Esophagus muscularis mucosa (tissue), 4 donors: ENCODE results near the gene PNPLA6.

Experiments used
- CTCF ChIP-seq, 3 experiments: fragments of 200-600 bp in 2 of 3; fragments of 450-650 bp in 1 of 3; sonication (generic) in 2 of 3; IDR thresholded peaks; one replicate each; pipeline ENCODE4 v1.5.1; 2017 to 2019; ENCODE audit warnings: antibody characterized with exemption in 3 of 3, mild to moderate bottlenecking in 2 of 3, moderate library complexity in 1 of 3
- EP300 ChIP-seq: sonication (generic); formaldehyde crosslinking; IDR thresholded peaks from one replicate; pipeline ENCODE4 v1.6.1; 2017; ENCODE audit warnings: antibody characterized with exemption
- POLR2A ChIP-seq: fragments of 450-650 bp; IDR thresholded peaks from one replicate; pipeline ENCODE4 v1.6.1; 2017; ENCODE audit warnings: antibody characterized with exemption, moderate library complexity, mild to moderate bottlenecking, low read depth
- POLR2AphosphoS5 ChIP-seq, 2 donors: sonication (generic); formaldehyde crosslinking; IDR thresholded peaks; one replicate each; pipeline ENCODE4 v1.6.1; 2017; ENCODE audit warnings: antibody characterized with exemption in 2 of 2

- TF ChIP-seq POLR2A (no peak), CTCF (IDR thresholded peaks at IDR 0.05) (no peak), POLR2AphosphoS5 (IDR thresholded peaks at IDR 0.05) (no peak), EP300 (no peak)
These were observed 10.4 kb upstream of the PNPLA6 start for GRCh38 chr19:7524992-7525739.
